ENCODE measurements around the gene CALML5.
"Not testable (repeated sequence)": the region's sequence is repeated elsewhere in the genome, so short reads cannot be mapped to it uniquely, and the experiment has no call there.

The CALML5 gene

DNA sequence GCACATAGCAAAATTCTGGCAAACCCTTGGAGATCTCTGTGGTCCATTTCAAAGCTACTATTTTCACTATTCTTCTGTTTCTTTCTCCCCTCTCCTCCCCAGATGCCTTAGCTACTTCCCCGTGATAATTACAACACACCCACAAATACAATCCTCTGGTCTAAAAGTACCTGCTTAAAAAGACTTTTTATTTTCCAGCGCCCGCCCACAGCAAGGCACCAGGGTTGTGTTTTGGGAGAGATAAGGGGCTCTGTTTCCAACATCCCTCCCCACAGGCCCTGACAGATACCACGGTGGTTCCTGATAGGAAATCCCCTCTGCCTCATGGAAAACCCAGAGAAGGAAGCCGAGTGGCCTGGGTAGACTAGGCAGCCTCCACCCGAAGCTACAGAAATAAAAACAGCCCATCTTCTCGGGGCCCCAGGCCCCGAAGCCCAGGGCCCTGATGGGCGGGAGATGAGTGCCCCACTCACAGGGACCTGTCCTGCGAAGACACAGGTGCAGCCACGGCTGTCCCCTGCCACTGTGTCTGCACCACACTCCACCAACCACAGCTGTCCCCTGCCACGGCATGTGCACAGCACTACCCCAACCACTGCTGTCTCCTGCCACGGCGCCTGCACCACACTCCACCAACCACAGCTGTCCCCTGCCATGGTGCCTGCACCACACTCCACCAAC, 19.7 kb downstream of the CALML5 start:
- DNase-seq, result peak; percentile 21

DNA sequence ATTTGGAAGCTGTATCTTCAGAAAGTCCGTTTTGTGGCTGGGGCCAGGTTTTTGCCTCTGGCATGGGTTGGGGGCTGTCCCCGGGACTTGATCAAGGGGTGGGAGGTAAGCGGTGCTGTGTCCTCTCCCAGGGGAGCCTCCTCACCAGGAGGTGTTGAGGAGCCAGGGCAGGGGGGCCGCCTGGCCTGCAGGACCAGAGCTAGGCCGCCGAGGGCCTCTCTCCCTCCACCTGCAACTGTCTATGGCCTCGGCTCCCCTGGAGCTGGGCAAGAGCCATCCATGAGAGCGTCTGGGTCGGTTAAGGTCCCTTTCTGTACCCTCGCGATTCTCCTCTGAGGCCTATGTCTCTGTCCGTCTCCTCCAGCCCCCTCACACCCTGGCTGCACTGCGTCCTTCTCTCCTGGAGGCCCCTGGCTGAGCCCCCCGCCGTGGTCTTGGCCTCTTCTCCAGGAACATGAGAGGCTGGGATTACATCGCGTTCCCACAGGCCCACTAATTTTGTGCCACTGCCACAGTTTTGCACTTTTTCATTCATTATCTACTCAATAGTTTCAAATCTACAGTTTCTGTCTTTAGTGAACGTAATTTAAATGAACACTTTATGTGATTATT, 20.6 kb downstream of the CALML5 start:
- no peak for DNase-seq

DNA sequence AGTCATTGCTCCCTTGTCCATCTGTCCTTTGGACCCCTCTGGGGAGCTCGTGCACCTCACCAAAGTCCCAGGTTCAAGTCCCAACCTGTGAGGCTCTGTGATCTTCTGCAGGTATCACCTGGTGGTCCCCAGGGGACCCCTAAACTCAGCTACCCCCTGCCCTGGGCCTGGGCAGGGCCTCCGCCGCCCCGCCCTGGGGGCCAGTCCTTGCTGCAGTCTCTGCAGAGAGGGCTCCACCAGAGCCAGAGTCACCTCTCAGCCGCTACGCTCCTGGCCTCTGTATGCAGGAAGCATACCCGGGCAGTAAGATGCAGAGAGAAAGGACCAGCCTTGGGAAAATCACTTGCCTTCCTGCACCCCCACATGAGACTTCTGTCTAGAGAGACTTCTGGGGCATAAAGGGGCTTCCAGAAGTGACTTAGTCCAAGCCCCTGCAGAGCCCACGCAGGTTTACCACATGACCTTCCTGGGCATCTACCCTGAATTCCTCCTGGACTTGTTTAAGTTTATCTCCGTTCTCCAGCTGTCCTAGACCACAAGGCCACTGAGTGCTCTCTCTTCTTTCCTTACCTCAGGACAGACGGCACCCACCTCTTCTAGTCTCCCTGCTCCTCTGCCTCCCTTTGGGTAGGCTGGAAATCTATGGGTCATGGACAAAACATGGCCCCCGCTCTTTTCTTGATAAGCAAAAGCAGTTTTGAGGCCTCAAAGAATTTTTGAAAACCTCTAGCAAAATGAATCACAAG, 21.2 kb downstream of the CALML5 start:
- DNase-seq, result no peak

DNA sequence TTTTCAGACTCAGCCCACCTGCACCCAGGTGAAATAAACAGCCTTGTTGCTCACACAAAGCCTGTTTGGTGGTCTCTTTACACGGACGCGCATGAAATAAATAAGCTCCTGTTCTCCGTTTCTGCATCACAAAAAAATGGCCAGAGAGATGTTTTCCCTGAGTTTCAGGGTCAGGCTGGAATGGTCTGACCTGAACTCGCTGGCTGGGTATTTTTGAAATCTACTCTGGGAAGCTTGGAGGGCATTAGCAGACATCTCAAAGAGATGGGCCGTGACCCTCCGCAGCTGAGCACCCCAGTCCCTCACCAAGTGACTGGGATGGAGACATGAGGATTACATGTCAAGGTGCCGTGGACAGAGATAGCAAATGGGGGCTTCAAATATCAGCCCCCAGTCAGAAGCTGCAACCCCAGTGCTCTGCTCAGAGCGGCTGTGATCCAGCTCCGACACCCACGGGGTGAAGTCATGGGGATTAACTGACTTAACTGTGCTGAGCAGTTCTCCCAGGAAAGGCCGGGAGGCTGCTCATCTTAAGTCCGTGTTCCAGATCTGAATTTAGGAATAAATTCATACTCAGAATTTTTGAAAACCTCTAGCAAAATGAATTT, 22.3 kb downstream of the CALML5 start:
- DNase-seq, result no peak

DNA sequence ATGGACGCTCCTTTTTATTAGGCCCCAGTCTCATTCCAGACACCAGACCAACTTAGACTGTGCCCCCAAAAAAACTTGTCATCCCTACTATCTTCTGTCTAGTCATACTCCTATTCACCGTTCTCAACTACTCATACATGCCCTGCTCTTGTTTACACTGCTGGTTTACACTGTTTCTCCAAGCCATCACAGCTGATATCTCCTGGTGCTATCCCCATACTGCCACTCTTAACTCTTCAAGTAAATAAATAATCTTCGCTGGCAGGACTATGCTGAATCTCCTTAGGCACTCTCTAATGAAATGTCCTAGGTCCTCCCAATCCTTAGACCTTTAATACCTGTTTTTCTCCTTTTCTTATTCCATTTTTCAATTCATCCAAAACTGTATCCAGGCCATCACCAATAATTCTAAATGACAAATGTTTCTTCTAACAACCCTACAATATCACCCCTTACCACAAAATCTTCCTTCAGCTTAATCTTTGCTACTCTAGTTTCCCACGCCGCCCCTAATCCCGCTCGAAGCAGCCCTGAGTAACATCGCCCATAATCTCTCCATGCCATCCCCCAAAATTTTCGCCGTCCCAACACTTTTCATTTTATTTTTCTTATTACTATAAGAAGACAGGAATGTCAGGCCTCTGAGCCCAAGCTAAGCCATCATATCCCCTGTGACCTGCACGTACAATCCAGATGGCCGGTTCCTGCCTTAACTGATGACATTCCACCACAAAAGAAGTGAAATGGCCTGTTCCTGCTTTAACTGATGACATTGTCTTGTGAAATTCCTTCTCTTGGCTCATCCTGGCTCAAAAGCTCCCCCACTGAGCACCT, 23.2 kb downstream of the CALML5 start:
- DNase-seq, result not testable (repeated sequence)

DNA sequence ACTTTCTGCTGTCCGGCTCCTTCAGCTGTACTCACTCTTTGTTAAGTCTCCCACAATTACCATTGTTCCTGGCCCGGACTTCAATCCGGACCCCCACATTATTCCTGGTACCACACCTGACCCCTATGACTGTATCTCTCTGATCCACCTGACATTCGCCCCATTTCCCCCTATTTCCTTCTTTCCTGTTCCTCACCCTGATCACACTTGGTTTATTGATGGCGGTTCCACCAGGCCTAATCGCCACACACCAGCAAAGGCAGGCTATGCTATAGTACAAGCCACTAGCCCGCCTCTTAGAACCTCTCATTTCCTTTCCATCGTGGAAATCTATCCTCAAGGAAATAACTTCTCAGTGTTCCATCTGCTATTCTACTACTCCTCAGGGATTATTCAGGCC, 24.3 kb downstream of the CALML5 start:
- not testable (repeated sequence) for DNase-seq

DNA sequence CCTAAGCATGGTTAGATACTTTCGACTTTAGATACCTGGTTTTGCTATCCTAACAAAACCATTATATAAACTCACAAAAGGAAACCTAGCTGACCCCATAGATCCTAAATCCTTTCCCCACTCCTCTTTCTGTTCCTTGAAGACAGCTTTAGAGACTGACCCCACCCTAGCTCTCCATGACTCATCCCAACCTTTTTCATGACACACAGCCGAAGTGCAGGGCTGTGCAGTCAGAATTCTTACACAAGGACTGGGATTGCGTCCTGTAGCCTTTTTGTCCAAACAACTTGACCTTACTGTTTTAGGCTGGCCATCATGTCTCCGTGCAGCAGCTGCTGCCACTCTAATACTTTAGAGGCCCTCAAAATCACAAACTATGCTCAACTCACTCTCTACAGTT, 24.7 kb downstream of the CALML5 start:
- DNase-seq, result not testable (repeated sequence)

DNA sequence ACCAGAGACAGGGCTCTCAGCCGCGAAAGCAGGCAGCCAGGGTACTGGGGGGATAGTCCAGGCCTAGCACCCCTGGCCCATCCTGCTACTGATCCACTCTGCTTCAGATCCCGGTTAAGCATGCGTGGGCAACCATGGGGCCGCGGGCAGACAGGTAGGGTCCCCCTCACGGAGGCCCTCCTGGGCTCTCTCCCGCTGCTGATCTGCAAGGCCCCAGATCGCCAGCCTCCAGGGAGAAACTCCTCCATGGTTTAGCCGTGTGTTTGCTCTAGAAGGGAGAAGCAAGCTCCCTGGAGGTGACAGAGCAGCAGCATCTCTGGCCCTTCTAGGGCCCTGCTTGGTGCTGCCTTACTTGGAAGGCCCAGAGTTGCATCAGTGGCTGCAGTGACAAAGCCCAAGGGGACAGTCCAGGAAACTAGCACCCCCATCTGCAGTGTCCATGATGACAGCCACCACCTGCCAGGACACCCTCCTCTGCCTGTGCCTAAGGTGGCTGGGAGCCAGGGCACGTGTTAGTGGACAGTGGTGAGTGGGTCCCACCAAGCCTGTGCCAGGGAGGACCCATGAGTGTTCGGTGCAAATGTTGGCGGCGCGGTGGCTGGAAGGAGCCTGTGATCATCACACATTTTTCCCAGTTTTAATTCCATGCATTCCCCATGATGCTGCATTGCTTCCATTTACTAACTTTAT, 29.2 kb downstream of the CALML5 start:
- no peak for DNase-seq

DNA sequence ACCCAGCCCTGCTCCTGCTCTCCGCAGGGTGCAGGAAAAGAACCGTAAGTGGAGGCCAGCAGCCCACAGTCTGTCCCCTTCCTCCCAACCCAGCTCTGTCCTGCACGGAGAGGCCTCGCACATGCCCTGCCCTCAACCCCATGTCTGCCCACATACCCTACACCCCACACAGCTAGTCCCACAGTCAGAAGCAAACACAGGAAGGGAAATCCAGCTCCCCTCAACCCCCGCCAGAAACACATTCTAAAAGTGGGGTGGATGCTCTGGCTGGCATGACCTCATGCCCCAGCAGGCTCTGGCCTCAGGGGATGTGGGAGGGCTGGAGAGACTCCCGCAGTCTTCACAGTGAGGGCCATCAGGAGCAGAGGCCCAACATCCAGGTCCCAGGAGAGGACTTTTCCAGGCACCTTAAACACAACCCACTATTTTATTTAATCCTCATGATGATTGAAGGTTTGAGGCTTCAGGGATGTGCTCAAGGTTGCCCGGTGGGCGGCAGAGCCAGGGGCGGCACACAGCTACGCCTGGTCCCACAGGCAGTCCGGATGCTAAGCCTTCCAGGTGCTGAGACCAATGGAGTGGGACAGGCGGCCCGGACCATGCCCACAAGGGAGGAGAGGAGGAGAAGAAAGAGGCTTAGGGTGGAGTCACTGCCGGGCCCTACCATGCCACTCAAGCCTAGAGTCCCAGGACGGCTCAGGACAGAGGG, 29.9 kb downstream of the CALML5 start:
- no peak for DNase-seq

DNA sequence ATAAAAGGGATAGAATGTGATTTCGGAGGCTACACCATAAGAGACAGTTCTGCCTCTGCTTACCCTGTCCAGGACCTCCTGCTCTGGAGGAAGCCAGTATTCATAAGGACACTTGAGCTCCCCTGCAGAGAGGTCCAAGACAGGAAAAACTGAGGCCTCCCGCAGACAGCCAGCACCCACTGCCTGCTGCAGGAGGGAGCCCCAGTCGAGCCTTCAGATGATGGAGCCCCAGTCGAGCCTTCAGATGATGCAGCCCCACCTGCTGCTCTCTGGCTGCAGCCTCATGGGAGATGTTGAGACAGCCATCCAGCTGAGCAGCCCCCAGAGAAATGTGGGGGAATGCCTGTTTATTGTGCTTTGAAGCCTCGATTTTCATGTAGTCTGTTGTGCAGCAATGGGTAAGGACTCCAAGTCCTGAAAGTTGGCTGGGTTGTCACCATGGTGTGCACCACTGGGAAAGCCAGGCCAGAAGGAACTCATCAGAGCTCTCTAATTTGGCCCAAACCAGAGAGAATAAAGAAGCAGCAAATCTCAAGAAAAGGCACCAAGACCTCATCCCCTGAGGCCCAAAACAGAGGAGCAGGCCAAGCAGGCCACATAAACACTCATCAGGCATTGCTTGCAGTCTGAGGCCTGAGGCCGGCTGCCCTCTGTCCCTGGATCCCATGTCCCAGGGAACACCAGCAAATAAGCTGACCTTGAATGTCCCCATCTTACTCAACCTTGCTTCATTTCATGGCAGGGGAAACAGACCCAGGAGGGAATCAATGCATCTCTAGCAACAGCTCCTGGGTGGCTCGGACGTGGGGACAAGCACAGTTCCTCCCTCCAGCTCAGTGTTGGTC, 30.9 kb downstream of the CALML5 start:
- no peak for DNase-seq

DNA sequence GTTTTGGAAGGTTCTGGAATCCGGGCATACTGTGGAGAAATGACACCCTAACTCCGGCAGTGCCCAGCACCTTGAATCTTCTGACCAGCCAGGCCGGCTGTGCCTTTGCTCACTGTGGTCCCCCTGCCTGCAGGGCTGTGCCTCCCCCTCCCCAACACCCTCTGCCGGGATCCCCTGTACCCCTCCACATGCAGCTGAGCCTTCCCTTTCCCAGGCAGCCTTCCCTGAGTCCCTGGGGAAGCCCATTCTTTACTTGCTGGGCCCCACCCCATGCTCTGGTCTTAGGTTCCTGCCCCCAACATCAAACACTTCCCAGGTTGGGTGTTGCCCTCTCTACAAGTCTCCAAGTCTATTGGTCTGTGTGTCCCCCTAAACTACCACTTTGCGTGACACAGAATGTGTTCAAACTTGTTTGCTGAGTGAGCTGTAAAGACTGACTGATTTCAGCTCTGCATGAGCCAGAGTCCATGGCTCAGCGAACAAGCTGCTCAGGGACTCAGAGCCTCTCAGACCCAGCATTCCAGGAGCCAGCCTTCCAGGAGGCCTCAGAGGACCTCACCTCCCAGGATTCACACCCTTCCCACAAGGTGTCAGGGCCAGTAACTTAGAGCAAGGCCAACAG, 31.6 kb downstream of the CALML5 start:
- no peak for DNase-seq

DNA sequence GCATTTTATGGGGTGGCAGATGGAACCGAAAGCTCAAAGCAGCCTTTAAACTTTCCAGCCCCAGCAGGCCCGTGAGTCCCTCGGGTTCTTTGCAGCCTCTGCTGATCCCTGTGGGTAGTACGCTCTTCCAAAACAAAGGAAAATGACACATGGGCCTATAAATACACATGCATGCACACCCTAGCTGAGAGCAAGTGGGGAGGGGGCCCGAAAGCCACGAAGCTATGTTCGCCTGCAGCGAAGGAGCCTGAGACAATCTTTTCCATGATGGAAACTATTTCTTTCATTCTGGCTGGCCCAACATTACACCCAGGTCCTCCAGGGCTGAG, 32.2 kb downstream of the CALML5 start:
- no peak for DNase-seq

DNA sequence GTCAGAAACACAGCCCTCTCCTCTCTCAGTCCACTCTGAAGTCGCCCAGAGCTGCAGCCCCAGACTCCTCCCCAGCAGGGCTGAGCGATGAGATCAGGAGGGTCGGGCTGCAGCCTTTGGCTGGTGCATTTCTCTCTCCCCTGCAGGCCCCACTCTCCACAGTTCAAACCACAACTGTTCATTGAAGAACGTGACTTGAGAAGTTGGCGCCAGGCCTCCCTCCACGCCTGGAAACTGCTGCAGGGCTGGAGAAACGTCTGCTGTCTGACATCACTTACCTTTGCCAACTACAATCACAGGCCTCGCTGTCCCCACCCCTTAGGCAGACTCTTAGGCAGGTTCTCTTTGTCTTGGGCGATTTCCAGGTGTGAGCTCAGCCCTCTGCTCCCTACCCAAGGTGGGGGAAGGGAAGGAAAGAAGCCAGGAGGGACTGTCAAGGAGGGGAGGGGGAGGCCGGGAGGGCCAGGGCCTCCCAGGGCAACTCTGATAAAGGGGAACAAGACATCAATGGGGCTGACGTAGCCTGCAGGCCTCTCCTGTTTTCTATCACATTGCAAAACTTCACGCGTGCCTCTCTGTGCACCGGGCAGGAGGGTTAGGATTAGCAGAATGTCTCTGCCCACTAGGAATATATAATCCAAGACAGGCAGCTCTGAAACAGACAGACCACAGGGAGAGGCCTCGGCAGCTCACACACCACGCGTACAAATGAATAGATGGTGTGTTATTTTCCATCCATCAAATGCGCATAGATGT, 32.7 kb downstream of the CALML5 start:
- no peak for DNase-seq

DNA sequence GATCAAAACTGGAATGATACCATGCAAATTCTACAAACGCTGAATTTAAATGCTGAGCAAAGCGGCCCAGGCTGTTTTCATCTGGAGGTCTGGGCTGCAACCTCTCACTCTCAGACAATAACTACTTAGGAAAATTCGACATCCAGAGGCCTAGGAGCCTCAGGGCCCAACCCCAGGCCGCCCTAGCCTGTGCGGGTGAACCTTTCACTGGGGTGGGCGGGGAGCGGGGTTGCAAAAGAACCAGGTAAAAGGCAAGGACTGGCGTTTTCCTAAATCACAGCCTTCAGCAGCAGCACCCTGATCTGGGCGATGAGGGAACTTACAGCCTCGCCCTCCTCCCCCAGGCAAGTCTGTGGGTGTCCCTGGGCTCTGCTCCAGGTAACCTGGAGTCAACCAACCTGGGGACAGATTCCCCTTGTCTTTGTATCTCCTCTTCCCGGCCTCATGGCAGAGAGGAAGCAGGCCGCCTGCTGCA, 33.4 kb downstream of the CALML5 start:
- no peak for DNase-seq

DNA sequence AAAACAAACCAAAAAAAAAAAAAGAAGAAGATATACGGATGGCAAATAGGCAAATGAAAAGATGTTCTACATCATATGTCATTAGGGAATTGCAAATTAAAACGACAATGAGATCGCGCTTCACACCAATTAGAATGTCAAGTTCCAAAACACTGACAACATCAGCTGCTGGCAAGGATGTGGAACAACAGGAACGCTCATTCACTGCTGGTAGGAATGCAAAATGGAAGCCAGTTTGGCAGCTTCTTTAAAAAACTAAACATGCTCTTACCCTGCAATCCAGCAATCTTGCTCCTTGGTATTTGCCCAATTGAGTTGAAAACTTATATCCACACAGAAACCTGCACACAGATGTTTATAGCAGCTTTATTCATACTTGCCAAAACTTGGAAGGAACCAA, 34.8 kb downstream of the CALML5 start:
- DNase-seq, result no peak

DNA sequence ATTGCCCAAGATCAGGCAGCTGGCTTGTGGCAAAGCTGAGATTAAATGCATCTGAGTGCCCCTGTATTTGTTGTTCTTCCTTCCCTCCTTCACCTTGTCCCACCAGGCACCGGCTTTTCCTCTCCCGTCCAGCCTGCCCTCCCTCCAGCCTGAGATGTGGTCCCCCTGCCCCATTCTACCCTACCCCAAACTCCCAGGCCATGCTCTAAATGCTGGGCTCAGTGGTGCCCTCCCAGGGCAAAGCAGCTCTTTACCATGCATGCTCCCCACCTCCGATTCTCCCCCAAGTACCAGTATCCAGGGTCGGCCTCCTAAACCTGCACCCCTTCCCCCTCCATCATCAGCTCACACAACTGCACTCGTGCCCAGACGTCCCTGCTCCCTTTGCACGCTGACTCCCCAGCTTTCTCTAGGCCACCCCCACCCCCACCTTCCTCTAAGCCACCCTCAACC, 36.5 kb downstream of the CALML5 start:
- no peak for DNase-seq

DNA sequence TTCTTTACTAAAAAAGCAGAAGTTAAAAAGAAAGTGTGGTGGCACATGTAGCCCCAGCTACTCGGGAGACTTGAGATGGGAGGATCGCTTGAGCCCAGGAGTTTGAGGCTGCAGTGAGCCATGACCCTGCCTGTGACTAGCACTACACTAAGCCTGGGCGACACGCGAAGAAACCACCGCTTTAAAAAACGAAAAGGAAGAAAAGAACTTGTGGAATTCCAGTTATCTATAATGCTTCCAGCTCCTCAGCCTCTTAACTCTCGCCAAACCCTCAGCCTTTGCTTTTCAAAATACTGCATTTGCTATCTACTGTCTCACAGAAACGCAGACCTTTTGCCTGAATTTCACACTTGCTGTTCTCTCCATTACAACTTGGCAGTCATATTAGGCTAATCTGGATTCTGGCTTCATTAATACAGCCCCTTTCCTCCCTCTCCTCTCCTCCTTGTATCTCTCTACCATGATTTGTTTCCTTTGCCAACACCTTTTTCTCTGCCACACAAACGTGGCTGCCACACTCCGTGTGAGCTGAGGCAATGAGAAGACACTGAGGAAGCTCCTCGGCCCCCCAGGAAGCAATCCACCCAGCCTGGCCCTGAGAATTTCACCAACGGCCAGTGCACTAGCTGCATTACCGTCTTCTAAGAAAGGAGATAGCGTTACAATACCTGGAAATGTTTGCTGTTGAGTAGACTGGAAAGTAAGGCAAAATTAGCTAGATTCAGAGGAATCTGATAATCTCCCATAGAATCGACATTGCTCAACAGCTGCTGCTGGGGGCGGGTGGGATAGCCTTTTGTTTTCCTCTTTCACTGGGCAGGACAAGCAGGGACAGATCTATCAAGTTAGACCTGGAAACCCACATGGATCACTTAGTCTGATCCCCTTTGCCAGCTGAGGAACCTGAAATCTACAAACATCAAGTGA, 37.2 kb downstream of the CALML5 start:
- DNase-seq, result no peak

DNA sequence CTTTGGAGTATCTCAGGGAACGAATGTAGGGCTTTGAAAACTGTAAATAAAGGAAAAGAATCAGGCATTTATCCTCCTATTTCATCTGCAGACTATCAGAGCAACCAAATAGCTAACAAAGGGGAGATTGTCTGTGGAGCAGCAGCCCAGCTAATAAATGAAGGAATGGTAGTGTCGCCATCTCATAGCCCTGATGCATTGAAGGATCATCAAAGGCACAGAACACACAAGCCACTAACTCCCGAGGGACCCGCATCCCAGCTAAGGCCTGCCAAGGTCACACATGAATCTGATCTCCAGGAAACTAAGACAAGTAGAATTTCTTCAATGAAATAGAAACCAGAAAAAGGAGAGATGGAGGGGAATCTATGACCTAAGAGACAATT, 38.2 kb downstream of the CALML5 start:
- DNase-seq, result no peak
